Activated naive CD4-positive, alpha-beta T cell treated with anti-CD3 and anti-CD28 coated beads, Interleukin-2, amount 10 ng/mL, durations not matched to agents 5 hours and 36 hours (primary cell): ENCODE results near the gene DOK5. TPM values are rescaled to one million over a fixed set of nuclear protein-coding genes. Genes with fewer than 3 reads are reported as not detected.

ENCODE experiments used
- total RNA-seq, 2 experiments: library from RNA; stranded (reverse); gene quantifications; one replicate each; pipeline ENCODE4 v1.2.3, GENCODE V29; 2021

DOK5 gene
- under 1 TPM; 0.20 to 0.41 TPM for total RNA-seq

GRCh38 chr20:54475334-54476168 is at the start of gene DOK5:
Gene DOK5 (plus strand): TSS chr20:54475593. CDS start chr20:54475947, 354 bp downstream.

